Stimulated activated naive CD4-positive, alpha-beta T cell treated with Interleukin-2 at 50 U/mL for 16 hours (primary cell): ENCODE results near the gene DBI.
A peak's percentile ranks its signal among the peaks of the same experiment; 100 is the strongest.

Experiments used
- DNase-seq: peaks from one replicate; lab custom pipeline; 2025; lab: John Stamatoyannopoulos, UW

DBI gene

GRCh38 chr2:119366649-119367471 lies at the start of gene DBI, which contains the start of gene C2orf76:
Gene DBI, plus strand, starts transcription at chr2:119366977. Its CDS starts 75 bp downstream, at chr2:119367052.
Gene C2orf76, minus strand, starts transcription at chr2:119366834. Its CDS starts 26,875 bp downstream, at chr2:119339959.
- DNase-seq, result peak; percentile 89

- DNase-seq, result no peak
Observed at GRCh38 chr2:119317554-119317953, 49.2 kb upstream of the DBI start.

- no peak for DNase-seq
Observed at GRCh38 chr2:119319593-119319992, 47.2 kb upstream of the DBI start.

- no peak for DNase-seq
Observed at GRCh38 chr2:119323459-119323858, 43.3 kb upstream of the DBI start.

GRCh38 chr2:119324685-119325270 lies 42.0 kb upstream of the DBI start:
- DNase-seq, result no peak

- DNase-seq, result no peak
Observed at GRCh38 chr2:119326938-119327337, 39.8 kb upstream of the DBI start.

GRCh38 chr2:119327431-119327830 lies 39.3 kb upstream of the DBI start:
- no peak for DNase-seq

- no peak for DNase-seq
Observed at GRCh38 chr2:119332953-119333352, 33.8 kb upstream of the DBI start.

- no peak for DNase-seq
Observed at GRCh38 chr2:119333360-119333759, 33.4 kb upstream of the DBI start.

- DNase-seq, result no peak
Observed at GRCh38 chr2:119333833-119334232, 32.9 kb upstream of the DBI start.

- no peak for DNase-seq
Observed at GRCh38 chr2:119337749-119338148, 29.0 kb upstream of the DBI start.

- DNase-seq, result no peak
Observed at GRCh38 chr2:119338272-119338671, 28.5 kb upstream of the DBI start.

GRCh38 chr2:119338826-119339561 lies 27.8 kb upstream of the DBI start:
- DNase-seq, result no peak

- DNase-seq, result no peak
Observed at GRCh38 chr2:119339562-119339923, 27.2 kb upstream of the DBI start.

GRCh38 chr2:119341684-119342083 lies 25.1 kb upstream of the DBI start:
- DNase-seq, result no peak

- no peak for DNase-seq
Observed at GRCh38 chr2:119349289-119349688, 17.5 kb upstream of the DBI start.

- DNase-seq, result no peak
Observed at GRCh38 chr2:119350311-119350998, 16.3 kb upstream of the DBI start.

GRCh38 chr2:119352357-119352756 lies 14.4 kb upstream of the DBI start:
- no peak for DNase-seq

GRCh38 chr2:119354860-119355259 lies 11.9 kb upstream of the DBI start:
- DNase-seq, result no peak

- no peak for DNase-seq
Observed at GRCh38 chr2:119359774-119360173, 7.0 kb upstream of the DBI start.

GRCh38 chr2:119360423-119360966 lies 6.3 kb upstream of the DBI start:
- no peak for DNase-seq

- DNase-seq, result no peak
Observed at GRCh38 chr2:119364798-119365197, 2.0 kb upstream of the DBI start.
